GM21786 (cell line): ENCODE measurements around the gene OR8G5.

Experiments used
- ATAC-seq: cut with Tn5 transposase; IDR thresholded peaks from one replicate; pipeline ENCODE4 v1.9.1; 2021; ENCODE audit not compliant: unreplicated experiment

OR8G5 gene

DNA sequence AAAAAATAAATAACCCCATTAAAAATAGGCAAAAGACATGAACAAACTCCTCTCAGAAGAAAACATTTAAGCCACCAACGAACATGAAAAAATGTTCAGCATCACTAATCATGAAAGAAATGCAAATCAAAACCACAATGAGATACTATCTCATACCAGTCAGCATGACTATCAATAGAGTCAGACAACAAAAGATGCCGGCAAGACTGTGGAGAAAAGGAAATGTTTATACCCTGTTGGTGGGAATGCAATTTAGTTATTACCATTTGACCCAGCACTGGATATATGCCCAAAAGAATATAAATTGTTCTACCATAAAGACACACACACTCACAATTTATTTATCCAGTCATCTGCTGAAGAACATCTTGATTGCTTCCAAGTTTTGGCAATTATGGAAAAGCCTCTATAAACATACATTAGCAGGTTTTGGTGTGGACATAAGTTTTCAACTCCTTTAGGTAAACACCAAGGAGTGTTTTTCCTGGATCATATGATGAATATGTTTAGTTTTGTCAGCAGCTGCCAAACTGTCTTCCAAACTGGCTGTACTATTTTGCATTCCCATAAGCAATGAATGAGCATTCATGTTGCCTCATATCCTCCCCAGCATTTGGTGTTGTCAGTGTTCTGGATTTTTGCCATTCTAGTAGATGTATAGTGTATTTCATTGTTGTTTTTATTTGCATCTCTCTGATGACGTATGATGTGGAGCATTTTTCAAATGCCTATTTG is 29.6 kb downstream of the OR8G5 start:
- ATAC-seq = no peak

DNA sequence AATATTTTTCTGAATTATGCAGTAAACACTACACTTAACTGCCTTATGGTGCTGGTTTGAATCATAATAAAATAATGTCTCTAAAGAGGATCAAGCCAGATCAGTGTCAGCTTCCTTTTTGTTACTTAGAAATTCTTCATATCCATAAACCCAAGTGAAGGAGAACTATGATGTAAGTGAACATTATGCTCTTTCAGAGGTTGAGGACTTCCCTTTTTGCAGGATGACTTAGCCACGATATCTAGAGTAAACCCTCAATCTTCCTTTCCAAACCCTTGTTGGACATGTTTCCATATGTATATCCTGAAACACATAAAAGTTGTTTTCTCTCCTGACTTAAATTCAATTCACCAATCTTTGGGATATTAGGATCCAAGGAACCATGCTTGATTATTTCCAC is 38.5 kb downstream of the OR8G5 start:
- ATAC-seq = no peak

DNA sequence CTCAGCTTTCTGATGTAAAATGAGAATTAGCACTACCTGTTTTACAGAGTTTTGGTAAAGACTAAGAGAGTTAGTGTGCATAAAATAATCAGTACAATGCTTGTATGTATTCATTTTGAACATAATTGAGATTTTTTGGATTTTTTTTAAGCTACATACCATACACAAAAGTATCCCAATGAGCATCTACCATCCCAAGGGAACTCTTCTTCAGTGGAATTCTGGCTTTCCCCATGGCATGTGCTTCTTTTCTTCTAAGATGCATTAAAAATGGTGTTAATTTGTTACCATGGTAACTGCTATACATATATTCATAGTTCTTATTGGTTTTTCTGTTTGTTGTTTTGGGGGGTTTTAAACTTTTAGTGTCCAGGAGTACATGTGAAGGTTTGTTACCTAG is 39.8 kb downstream of the OR8G5 start:
- no peak for ATAC-seq

DNA sequence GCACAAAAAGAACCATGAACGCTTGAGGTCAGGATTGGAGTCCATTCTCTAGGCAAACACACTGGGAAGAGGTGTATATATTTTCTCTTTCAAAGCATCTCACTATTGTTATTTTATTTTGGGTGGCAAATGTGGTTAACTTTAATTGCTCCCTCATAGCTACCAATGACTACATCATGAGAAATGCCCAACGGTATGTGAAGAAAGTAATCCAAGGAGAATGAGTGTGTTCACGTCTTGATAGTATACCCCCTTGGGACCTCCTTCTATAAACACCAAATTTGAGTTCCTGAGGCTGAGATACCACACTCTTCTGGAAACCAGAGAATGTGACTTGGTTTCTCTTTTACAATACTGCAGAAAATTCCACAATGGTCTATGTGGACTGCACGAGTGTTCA is 41.7 kb downstream of the OR8G5 start:
- ATAC-seq = no peak

DNA sequence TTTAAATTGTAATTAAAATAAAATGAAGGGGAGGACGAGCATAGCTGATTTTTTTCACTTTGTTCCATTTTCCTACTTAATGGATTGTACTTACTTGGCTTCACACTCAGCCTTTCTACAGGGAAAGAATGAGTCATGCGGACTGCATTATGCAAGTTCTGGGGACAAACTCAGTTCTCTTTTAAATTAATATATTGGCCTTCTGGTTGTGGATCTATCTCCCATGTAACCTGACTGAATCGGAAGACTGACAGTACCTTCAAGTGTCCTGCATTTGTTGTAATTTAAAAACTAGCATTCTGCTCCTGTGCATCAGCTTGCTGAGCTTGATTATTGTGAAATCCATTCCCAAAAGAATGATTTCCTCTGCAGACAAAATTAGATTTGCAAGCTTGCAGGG is 45.4 kb downstream of the OR8G5 start:
- ATAC-seq = no peak

DNA sequence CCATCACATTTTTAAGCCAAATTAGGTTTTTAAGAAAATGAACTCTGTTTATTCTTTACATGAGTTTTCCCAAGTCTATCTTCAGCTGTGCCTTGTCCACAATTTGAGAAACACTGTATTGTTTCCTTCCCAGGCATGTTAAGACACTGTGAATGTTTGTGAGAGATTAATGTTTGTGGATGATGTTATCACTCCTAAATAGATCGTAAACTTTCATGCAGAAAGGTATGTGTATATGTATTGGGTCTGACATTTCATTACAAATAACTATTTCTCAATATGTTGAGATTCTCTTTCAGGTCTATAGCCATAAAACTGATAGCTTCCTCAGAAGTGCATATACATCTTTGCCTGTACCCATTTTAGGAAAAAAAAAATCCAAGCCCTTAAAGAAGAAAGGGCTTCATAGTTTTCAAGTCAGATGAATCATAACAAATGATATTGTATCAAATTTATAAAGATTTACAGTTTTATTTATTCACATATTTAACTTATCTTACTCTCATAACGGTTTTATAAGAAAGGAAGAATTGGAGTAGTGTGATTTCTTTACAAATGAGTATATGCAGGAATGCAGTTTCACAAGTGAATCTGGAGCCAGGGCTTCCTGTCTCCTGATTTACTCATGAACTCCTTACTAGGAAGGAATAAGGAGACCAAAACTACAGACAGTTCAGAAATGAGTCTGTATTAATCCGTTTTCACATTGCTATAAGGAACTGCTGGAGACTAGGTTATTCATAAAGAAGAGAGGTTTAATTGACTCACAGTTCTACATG is 46.4 kb downstream of the OR8G5 start:
- ATAC-seq = no peak

DNA sequence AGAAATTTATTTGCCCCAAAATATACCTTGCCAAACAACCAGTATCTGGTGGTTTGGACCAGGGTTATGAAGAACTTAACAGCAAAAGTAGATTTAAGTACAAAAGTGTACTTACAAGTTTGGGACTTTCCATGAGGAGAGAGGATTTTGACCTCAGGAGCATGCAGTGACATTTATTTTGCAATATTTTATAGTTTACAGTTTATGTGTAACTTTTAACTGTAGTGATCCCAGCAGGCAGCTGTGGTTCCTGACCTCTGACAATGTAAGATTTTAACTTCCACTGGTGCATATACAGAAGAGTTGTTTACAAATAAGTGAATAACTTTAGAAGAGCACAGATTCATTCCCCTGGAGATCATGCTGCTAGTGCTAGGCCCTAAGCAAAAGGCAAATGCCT is 50.9 kb downstream of the OR8G5 start:
- no peak for ATAC-seq

DNA sequence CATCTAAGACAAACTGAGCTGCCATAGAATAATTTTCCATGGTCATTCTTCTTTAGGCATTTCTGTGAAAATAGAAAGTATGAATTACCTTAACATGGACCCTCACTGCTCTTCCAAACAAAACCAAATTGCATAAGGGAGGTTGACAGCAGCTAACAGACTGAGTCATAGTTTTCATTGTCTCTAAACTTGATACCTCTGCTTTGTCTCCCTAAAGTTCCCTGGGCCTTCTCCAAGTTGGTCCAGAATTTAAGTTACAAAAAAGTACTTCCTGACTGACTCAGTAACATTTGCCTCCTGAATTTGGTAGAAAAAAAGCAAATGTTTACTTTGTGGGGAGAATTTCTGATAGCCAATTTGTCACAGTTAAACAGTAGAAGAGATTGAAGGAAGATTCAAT is 54.5 kb downstream of the OR8G5 start:
- ATAC-seq = no peak

DNA sequence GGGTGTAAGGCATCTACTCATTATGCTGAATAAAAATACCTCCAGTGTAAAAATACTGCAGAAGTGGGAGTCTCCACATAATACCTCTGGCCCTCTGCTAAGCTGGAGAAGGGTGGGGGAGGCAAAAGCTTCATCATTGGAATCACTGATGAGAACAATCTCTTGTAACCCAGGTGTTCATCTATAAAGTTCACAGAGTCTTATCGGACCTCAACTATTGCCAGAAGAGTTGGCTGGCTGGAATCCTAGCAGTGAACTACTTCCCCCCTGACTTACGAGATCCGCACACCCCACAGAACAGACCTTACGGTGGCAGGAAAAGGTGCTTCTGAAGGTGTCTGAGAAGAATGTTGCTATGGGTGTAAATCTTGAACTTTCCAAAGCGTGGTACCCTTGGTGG is 55.1 kb downstream of the OR8G5 start:
- no peak for ATAC-seq

DNA sequence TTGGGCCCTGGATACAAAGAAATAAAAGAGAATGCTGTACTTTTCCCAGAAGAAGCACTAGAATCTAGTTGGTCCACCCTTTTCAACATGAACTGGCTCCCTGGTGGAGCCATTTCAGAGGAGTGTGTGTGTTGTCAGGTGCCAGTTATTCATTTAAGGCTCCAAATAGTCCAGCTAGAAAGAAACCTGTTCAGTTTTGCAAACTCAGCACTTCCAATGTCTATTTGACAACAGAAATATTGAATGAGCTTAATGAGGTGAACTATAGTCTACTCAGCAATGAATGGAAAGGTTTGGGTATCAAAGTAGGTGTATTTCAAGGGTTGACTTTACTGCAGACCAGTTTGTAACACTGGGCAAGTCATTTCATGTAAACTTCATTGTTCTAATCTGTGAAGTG is 55.5 kb downstream of the OR8G5 start:
- no peak for ATAC-seq

DNA sequence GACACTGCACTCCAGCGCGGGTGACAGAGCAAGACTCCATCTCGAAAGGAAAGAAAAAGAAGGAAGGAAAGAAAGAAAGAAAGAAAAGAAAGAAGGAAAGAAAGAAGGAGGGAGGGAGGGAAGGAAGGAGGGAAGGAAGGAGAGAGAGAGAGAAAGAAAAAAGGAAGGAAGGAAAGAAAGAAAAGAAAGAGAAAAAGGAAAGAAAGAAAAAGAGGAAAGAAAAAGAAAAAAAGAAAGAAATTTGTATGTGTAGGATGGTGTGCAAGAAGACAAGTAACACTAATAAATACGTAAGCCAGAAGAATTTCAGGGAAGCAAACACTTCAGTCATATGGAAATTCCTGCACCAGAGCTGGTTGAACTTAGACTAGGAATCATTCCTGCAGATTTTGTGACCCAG is 57.0 kb downstream of the OR8G5 start:
- no peak for ATAC-seq

DNA sequence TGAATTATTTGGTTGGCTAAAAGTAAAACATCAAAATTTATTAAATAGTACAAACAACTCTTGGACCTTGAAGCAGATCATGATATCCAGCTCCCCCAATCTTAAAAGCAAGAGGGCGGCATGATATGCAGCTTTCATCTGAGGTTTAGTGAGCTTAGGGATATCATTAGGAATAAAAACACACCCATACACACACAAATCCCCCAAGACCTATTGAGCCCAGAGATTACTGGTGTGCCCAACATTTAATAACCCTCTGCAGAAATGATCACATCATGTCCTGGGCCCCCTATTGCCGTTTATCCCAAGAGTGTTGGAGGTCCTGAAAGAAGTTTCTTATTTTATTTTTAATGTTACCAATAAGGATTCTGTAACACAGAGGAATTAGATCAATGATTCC is 57.7 kb downstream of the OR8G5 start, which contains the start of gene OR8D1:
OR8D1 (minus strand) TSS at position 101 of the 400 bp plus-strand sequence. CDS start 3,183 bp downstream, outside the sequence.
- ATAC-seq = no peak

DNA sequence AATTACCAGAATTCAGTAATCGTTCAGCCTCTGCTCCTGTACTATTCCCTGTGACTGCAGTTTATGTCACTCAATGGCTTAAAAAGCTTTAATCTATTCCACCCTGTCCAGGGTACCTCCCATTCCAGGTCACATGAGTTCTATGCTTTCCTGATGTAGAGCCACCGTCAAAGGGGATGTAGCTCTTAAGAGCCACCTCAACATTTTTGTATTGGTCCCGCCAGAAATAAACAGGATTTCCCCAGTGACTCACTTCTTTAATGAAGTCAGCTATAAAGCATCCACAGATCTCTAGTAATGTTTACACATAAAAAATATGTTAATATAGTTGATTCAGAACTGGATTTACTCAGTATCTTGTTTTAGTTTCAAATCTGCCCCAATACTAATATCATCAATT is 58.9 kb downstream of the OR8G5 start:
- no peak for ATAC-seq
